Mesenchymal stem cell (in vitro differentiated cells and primary cell): ENCODE data around the gene TEX38.
A peak's percentile ranks its signal among the peaks of the same experiment; 100 is the strongest.
"Not testable (repeated sequence)": the region's sequence is repeated elsewhere in the genome, so short reads cannot be mapped to it uniquely, and the experiment has no call there.

Source experiments
- DNase-seq: peaks from one replicate; pipeline ENCODE4 v3.0.0-alpha.2; 2013
- H2AFZ ChIP-seq: one replicate; pipeline ENCODE4 v1.6.1; 2013; ENCODE audit warnings: low read depth, mild to moderate bottlenecking, control low read depth, inconsistent platforms, low read length, moderate library complexity
- H2AK5ac ChIP-seq: 2 replicates; pipeline ENCODE4 v1.6.1; 2013; ENCODE audit warnings: low read length, moderate library complexity, mild to moderate bottlenecking, inconsistent platforms; ENCODE audit not compliant: severe bottlenecking
- H2BK120ac ChIP-seq: one replicate; pipeline ENCODE4 v1.6.1; 2013; ENCODE audit warnings: low read depth, mild to moderate bottlenecking, inconsistent platforms, low read length, moderate library complexity
- H2BK12ac ChIP-seq, 2 experiments: one replicate each; pipeline ENCODE4 v1.6.1; 2013; ENCODE audit warnings: inconsistent platforms in 2 of 2, low read length in 2 of 2, mild to moderate bottlenecking in 2 of 2, moderate library complexity in 2 of 2, control low read depth in 1 of 2
- H2BK15ac ChIP-seq: one replicate; pipeline ENCODE4 v1.6.1; 2013; ENCODE audit warnings: mild to moderate bottlenecking, low read depth, inconsistent platforms; ENCODE audit not compliant: poor library complexity, severe bottlenecking
- H2BK5ac ChIP-seq: 2 replicates; pipeline ENCODE4 v1.6.1; 2013; ENCODE audit warnings: low read depth, mild to moderate bottlenecking, low read length, control low read depth, inconsistent platforms; ENCODE audit not compliant: poor library complexity, severe bottlenecking
- H3K14ac ChIP-seq, 2 experiments: one replicate each; pipeline ENCODE4 v1.6.1; 2013; ENCODE audit warnings: inconsistent platforms in 2 of 2, low read length in 2 of 2, control low read depth in 1 of 2, mild to moderate bottlenecking in 1 of 2, moderate library complexity in 1 of 2
- H3K18ac ChIP-seq, 2 experiments: one replicate each; pipeline ENCODE4 v1.6.1; 2013; ENCODE audit warnings: inconsistent platforms in 2 of 2, low read length in 2 of 2, control low read depth in 1 of 2, low read depth in 1 of 2, mild to moderate bottlenecking in 1 of 2
- H3K23ac ChIP-seq, 2 experiments: one replicate each; pipeline ENCODE4 v1.6.1; 2013; ENCODE audit warnings: inconsistent platforms in 2 of 2, low read length in 2 of 2, mild to moderate bottlenecking in 2 of 2, moderate library complexity in 2 of 2, control low read depth in 1 of 2
- H3K27ac ChIP-seq: 2 replicates; pipeline ENCODE4 v1.5.1; 2013; ENCODE audit warnings: mild to moderate bottlenecking, moderate library complexity, low read length, control low read depth, inconsistent platforms; ENCODE audit not compliant: poor library complexity, severe bottlenecking
- H3K27me3 ChIP-seq, 2 experiments: 2 replicates each; pipeline versions ENCODE4 v1.6.1 to v1.7.0; 2013; ENCODE audit warnings: low read length in 2 of 2, mild to moderate bottlenecking in 2 of 2, moderate library complexity in 2 of 2, control low read depth in 1 of 2, inconsistent platforms in 1 of 2; ENCODE audit not compliant: control insufficient read depth in 1 of 2, insufficient read depth in 1 of 2
- H3K36me3 ChIP-seq, 2 experiments: 2 replicates each; pipeline versions ENCODE4 v1.6.1 to v1.7.0; 2013; ENCODE audit warnings: low read length in 2 of 2, control low read depth in 1 of 2, inconsistent platforms in 1 of 2, low read depth in 1 of 2, mild to moderate bottlenecking in 1 of 2; ENCODE audit not compliant: insufficient read depth in 2 of 2, control insufficient read depth in 1 of 2
- H3K4ac ChIP-seq, 2 experiments: one replicate each; pipeline ENCODE4 v1.6.1; 2013; ENCODE audit warnings: inconsistent platforms in 2 of 2, low read length in 2 of 2, mild to moderate bottlenecking in 2 of 2, moderate library complexity in 2 of 2, control low read depth in 1 of 2, low read depth in 1 of 2
- H3K4me1 ChIP-seq: 2 replicates; pipeline ENCODE4 v1.6.1; 2013; ENCODE audit warnings: low read depth, low read length, control low read depth; ENCODE audit not compliant: control insufficient read depth, insufficient read depth
- H3K4me2 ChIP-seq: 2 replicates; pipeline ENCODE4 v1.6.1; 2013; ENCODE audit warnings: low read length, mild to moderate bottlenecking, inconsistent platforms; ENCODE audit not compliant: poor library complexity, severe bottlenecking
- H3K4me3 ChIP-seq, 2 experiments: 2 replicates each; pipeline versions ENCODE4 v1.5.1 to v1.7.0; 2013; ENCODE audit warnings: low read length in 2 of 2, mild to moderate bottlenecking in 2 of 2, control low read depth in 1 of 2, low read depth in 1 of 2; ENCODE audit not compliant: insufficient read depth in 1 of 2
- H3K79me1 ChIP-seq: replicated peaks from 2 replicates; pipeline ENCODE4 v1.6.1; 2013; ENCODE audit warnings: mild to moderate bottlenecking, control low read depth, low read length, inconsistent platforms; ENCODE audit not compliant: poor library complexity, severe bottlenecking
- H3K9ac ChIP-seq: 2 replicates; pipeline ENCODE4 v1.7.0; 2013; ENCODE audit warnings: mild to moderate bottlenecking, low read length, moderate library complexity
- H3K9me3 ChIP-seq: 2 replicates; pipeline ENCODE4 v1.7.0; 2013; ENCODE audit warnings: mild to moderate bottlenecking, low read length; ENCODE audit not compliant: control insufficient read depth
- H4K8ac ChIP-seq: one replicate; pipeline ENCODE4 v1.6.1; 2013; ENCODE audit warnings: inconsistent platforms, mild to moderate bottlenecking, low read length, moderate library complexity
- H4K91ac ChIP-seq: one replicate; pipeline ENCODE4 v1.6.1; 2013; ENCODE audit warnings: mild to moderate bottlenecking, low read length, inconsistent platforms
- WGBS: methylation state at CpG from one replicate; pipeline ENCODE4 v1.1.7; 2013; ENCODE audit warnings: mixed read lengths; 5-methylcytosine and 5-hydroxymethylcytosine counted together

The TEX38 gene

GRCh38 chr1:46650491-46650890 lies 21.2 kb upstream of the TEX38 start:
- no peak for DNase-seq
- no peak overlapping the region for H4K91ac ChIP-seq
- peaks cover 15 to 52% of the 10 kb centered on the region in 2 experiments for H3K36me3 ChIP-seq
- H3K4me1 ChIP-seq: no peaks in the 10 kb centered on the region
- H2BK15ac ChIP-seq: no peak overlapping the region
- peaks cover 22% of the 10 kb centered on the region for H3K9me3 ChIP-seq
- no peak overlapping the region for H2AFZ ChIP-seq
- no peak overlapping the region for H2BK120ac ChIP-seq
- no peaks in the 10 kb centered on the region for H3K27me3 ChIP-seq
- no peak overlapping the region for H2BK12ac ChIP-seq
- H3K4me2 ChIP-seq: no peak overlapping the region
- no peak overlapping the region for H3K27ac ChIP-seq
- H3K9ac ChIP-seq: no peak overlapping the region
- no CpG with 5 or more reads among the region's 3 CpGs for WGBS
- H3K14ac ChIP-seq: no peak overlapping the region
- no peak overlapping the region for H2AK5ac ChIP-seq
- no peak overlapping the region for H4K8ac ChIP-seq
- H3K4me3 ChIP-seq: no peak overlapping the region
- no peak overlapping the region for H3K4ac ChIP-seq
- no peak overlapping the region for H2BK5ac ChIP-seq
- no peaks in the 10 kb centered on the region for H3K79me1 ChIP-seq
- H3K18ac ChIP-seq: no peak overlapping the region
- no peak overlapping the region for H3K23ac ChIP-seq

GRCh38 chr1:46651152-46651551 lies 20.5 kb upstream of the TEX38 start:
- not testable (repeated sequence) for H2BK12ac ChIP-seq, H2BK5ac ChIP-seq, H3K14ac ChIP-seq, H3K27me3 ChIP-seq, DNase-seq, H2AFZ ChIP-seq, H3K18ac ChIP-seq, H4K91ac ChIP-seq, H3K23ac ChIP-seq, H3K9ac ChIP-seq, H3K4me2 ChIP-seq, H3K4ac ChIP-seq, H2BK15ac ChIP-seq, H3K79me1 ChIP-seq, H3K4me3 ChIP-seq, H4K8ac ChIP-seq, H3K4me1 ChIP-seq, H2BK120ac ChIP-seq, H2AK5ac ChIP-seq, H3K27ac ChIP-seq
- H3K9me3 ChIP-seq: peaks cover 22% of the 10 kb centered on the region
- H3K36me3 ChIP-seq: peaks cover 15 to 59% of the 10 kb centered on the region in 2 experiments
- no CpG with 5 or more reads among the region's 3 CpGs for WGBS

- H3K9me3 ChIP-seq: peaks cover 16% of the 10 kb centered on the region
- H3K18ac ChIP-seq: no peak overlapping the region
- H2BK5ac ChIP-seq: no peak overlapping the region
- no peak overlapping the region for H3K14ac ChIP-seq
- H2BK12ac ChIP-seq: no peak overlapping the region
- no peak overlapping the region for H2BK120ac ChIP-seq
- no peak overlapping the region for H4K8ac ChIP-seq
- no peak overlapping the region for H3K9ac ChIP-seq
- H4K91ac ChIP-seq: no peak overlapping the region
- no peak overlapping the region for H2AK5ac ChIP-seq
- no peaks in the 10 kb centered on the region for H3K79me1 ChIP-seq
- H3K4me3 ChIP-seq: no peak overlapping the region
- no peak overlapping the region for H3K27ac ChIP-seq
- 97% methylated on average over 3 of the region's 6 CpGs for WGBS
- no peaks in the 10 kb centered on the region for H3K4me1 ChIP-seq
- peaks cover 15 to 66% of the 10 kb centered on the region in 2 experiments for H3K36me3 ChIP-seq
- H3K4me2 ChIP-seq: no peak overlapping the region
- no peak overlapping the region for H2BK15ac ChIP-seq
- no peaks in the 10 kb centered on the region for H3K27me3 ChIP-seq
- no peak for DNase-seq
- H2AFZ ChIP-seq: no peak overlapping the region
- H3K4ac ChIP-seq: no peak overlapping the region
- no peak overlapping the region for H3K23ac ChIP-seq
Measured at GRCh38 chr1:46652321-46653100, 19.1 kb upstream of the TEX38 start.

- Histone ChIP-seq H2AFZ (no peak overlapping the region), H2BK120ac (no peak overlapping the region), H3K79me1 (no peaks in the 10 kb centered on the region), H3K4me1 (no peaks in the 10 kb centered on the region), H3K27me3 (no peaks in the 10 kb centered on the region), H3K23ac (no peak overlapping the region), H4K8ac (no peak overlapping the region), H4K91ac (no peak overlapping the region), H3K4me3 (peak overlapping the region in 1 of 2 experiments; percentile 48), H3K27ac (no peak overlapping the region), H2BK15ac (no peak overlapping the region), H3K9ac (peak overlapping the region; percentile 67), H3K4me2 (no peak overlapping the region), H3K9me3 (peaks cover 12% of the 10 kb centered on the region), H3K18ac (no peak overlapping the region), H3K4ac (no peak overlapping the region), H2AK5ac (no peak overlapping the region), H3K36me3 (peaks cover 9 to 71% of the 10 kb centered on the region in 2 experiments), H2BK5ac (no peak overlapping the region), H2BK12ac (no peak overlapping the region), H3K14ac (no peak overlapping the region)
- WGBS: 29% methylated on average over 1 of the region's 2 CpGs
- peak; percentile 46 for DNase-seq
Measured at GRCh38 chr1:46653405-46653958, 18.2 kb upstream of the TEX38 start.
